NT2/D1 (cell line): ENCODE measurements around the gene TTLL8.

Experiments used
- DNase-seq: peaks from one replicate; pipeline ENCODE4 v3.0.0-alpha.2; 2011; ENCODE audit warnings: low read depth, low spot score
- H3K27me3 ChIP-seq: 2 replicates; pipeline ENCODE4 v1.6.0; 2011; ENCODE audit warnings: mild to moderate bottlenecking; ENCODE audit not compliant: insufficient read length, insufficient read depth
- H3K36me3 ChIP-seq: 2 replicates; pipeline ENCODE4 v1.6.1; 2011; ENCODE audit warnings: mild to moderate bottlenecking, low read length, mixed read lengths; ENCODE audit not compliant: insufficient read depth, insufficient read length
- H3K4me1 ChIP-seq: 2 replicates; pipeline ENCODE4 v1.5.1; 2011; ENCODE audit not compliant: insufficient read depth, insufficient read length
- H3K4me3 ChIP-seq: 2 replicates; pipeline ENCODE4 v1.5.1; 2011; ENCODE audit warnings: low read depth; ENCODE audit not compliant: insufficient read length
- H3K9ac ChIP-seq: 2 replicates; pipeline ENCODE4 v1.6.0; 2011; ENCODE audit warnings: low read depth; ENCODE audit not compliant: insufficient read length
- H3K9me3 ChIP-seq: 2 replicates; pipeline ENCODE4 v1.5.1; 2011; ENCODE audit warnings: mild to moderate bottlenecking, low read length; ENCODE audit not compliant: insufficient read depth
- SUZ12 ChIP-seq: IDR thresholded peaks from 2 replicates; pipeline ENCODE4 v1.6.1; 2011; ENCODE audit not compliant: insufficient read length, insufficient read depth; ENCODE audit errors: extremely low read depth
- YY1 ChIP-seq: IDR thresholded peaks from 2 replicates; pipeline ENCODE4 v1.6.1; 2011; ENCODE audit not compliant: insufficient read length, insufficient read depth
- ZNF274 ChIP-seq: IDR thresholded peaks from 2 replicates; pipeline ENCODE4 v1.6.1; 2011; ENCODE audit warnings: mild to moderate bottlenecking, low read depth, low read length

The TTLL8 gene

DNA sequence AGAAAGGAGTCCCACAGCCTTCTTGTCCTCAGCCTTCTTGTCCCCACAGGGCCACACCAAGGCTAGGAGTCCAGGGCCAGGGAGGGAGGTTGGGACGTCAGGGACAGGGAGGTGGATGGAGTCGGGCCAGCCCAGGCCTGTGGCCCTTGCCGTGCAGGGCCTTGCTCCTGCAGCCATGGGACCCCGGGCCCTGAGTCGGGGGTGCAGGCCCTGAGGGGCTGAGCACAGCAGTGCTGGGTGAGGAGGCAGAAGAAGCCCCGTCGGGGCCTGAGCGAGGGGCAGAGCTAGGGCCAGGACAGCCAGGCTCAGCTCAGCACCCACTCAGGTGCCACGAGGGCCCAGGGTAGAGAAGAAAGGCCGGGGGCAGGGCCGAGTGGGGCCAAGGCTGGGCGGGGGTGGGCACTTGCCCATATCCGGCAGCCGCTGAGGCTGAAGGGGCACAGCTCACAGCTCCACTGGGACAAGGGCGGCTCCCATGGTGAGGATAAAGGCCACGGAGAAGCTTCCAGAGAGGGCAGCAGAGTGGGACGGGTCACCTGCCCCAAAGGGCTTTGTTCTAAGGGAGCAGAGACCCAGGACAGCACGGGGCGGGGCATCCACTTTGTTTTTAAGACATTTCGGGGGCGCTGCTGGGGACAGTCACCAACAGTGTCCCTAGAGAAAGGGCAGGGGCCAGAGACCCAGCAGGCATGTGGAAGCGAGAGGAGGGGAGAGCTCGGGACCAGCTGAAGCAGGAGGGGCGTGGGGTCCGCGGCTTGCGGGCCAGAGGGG, 23.5 kb upstream of the TTLL8 start:
- no peaks in the 10 kb centered on the region for H3K9me3 ChIP-seq
- H3K36me3 ChIP-seq = no peaks in the 10 kb centered on the region
- H3K27me3 ChIP-seq = no peaks in the 10 kb centered on the region
- H3K4me3 ChIP-seq = no peak overlapping the region
- no peak overlapping the region for H3K9ac ChIP-seq
- DNase-seq = no peak
- peaks cover 18% of the 10 kb centered on the region for H3K4me1 ChIP-seq
- TF ChIP-seq ZNF274 = no peak

GRCh38 chr22:50080077-50080465, 22.0 kb upstream of the TTLL8 start:
- H3K9ac ChIP-seq = no peak overlapping the region
- no peak overlapping the region for H3K4me3 ChIP-seq
- DNase-seq = no peak
- no peaks in the 10 kb centered on the region for H3K27me3 ChIP-seq
- no peaks in the 10 kb centered on the region for H3K9me3 ChIP-seq
- no peaks in the 10 kb centered on the region for H3K36me3 ChIP-seq
- TF ChIP-seq SUZ12 = no peak
- TF ChIP-seq YY1 = no peak
- no peak for TF ChIP-seq ZNF274
- H3K4me1 ChIP-seq = peaks cover 18% of the 10 kb centered on the region

DNA sequence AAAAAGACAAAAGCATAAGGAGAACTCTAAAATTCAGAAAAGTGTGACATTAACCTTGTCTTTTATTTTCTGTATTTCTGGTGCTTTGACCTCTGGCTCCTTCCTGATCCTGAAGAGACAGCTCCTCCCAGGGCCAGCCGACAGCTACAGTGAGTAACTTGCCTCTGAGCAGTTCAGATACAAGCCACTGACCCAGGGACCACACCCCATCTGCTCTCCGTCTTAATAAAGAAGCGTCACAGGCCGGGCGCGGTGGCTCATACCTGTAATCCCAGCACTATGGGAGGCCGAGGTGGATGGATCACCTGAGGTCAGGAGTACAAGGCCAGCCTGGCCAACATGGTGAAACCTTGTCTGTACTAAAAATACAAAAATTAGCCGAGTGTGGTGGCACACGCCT, 20.7 kb upstream of the TTLL8 start:
- H3K27me3 ChIP-seq = no peaks in the 10 kb centered on the region
- H3K4me3 ChIP-seq = no peak overlapping the region
- no peaks in the 10 kb centered on the region for H3K36me3 ChIP-seq
- H3K9me3 ChIP-seq = no peaks in the 10 kb centered on the region
- peaks cover 19% of the 10 kb centered on the region for H3K4me1 ChIP-seq
- DNase-seq = no peak
- TF ChIP-seq ZNF274 (no peak), SUZ12 (no peak), YY1 (no peak)
- H3K9ac ChIP-seq = no peak overlapping the region

DNA sequence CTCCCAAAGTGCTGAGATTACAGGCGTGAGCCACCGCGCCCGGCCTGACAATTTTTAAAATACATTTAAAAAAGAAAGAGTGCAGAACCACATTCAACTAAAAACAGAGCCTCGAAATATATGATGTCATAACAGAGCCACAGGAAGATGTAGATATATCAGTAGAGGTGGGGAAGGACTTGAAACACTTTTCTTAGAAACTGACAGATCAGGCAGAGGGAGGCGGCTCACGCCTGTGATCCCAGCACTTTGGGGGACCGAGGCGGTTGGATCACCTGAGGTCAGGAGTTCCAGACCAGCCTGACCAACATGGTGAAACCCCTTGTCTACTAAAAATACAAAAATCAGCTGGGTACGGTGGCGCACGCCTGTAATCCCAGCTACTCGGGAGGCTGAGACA, 20.1 kb upstream of the TTLL8 start:
- H3K4me3 ChIP-seq = no peak overlapping the region
- no peak for DNase-seq
- TF ChIP-seq YY1 = no peak
- TF ChIP-seq SUZ12 = no peak
- no peak for TF ChIP-seq ZNF274
- no peaks in the 10 kb centered on the region for H3K9me3 ChIP-seq
- H3K4me1 ChIP-seq = peaks cover 18% of the 10 kb centered on the region
- no peaks in the 10 kb centered on the region for H3K27me3 ChIP-seq
- H3K36me3 ChIP-seq = no peaks in the 10 kb centered on the region
- H3K9ac ChIP-seq = no peak overlapping the region

DNA sequence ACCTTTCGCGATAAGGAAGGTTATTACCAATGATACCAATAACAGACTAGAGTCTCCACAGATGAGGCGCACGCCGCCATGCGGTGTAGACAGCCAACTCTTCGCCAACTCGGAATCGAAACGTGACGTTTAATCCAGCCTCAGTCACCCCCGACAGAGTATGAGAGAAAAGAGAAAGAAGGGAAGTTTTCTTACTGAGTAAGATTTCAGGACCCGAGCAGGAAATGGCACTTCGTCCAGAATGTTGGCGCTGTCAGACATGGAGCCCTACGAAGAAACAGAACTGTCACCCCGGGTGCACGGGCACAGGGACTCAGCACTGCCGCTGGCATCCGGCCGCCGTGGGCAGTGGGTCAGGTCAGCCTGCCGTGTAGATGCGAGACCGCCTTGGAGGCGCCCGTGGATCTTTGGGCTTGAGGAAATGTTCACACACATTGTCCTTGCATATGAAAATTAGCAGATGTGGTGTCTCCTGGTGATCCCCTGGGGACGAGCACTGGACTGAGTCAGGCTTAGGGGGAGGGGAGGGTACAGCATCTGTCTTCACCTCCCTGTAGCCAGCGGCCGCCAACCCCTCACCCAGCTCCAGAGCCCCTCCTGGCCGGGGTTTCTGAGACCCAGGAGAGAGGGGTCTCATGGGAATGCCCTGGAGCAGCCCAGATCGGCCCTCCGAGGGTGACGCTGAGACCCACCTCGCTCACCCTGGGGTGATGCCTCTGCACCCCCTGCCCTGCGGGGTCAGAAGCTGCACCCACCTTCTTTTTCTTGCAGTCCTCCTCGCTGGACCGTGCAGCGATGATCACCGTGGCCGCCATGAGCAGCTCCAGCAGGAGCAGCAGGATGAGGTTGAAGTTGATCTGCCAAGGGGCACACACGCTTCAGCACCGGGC, 18.8 kb upstream of the TTLL8 start:
- H3K4me1 ChIP-seq = peaks cover 13% of the 10 kb centered on the region
- H3K9ac ChIP-seq = no peak overlapping the region
- no peaks in the 10 kb centered on the region for H3K36me3 ChIP-seq
- no peaks in the 10 kb centered on the region for H3K27me3 ChIP-seq
- DNase-seq = no peak
- no peak overlapping the region for H3K4me3 ChIP-seq
- H3K9me3 ChIP-seq = no peaks in the 10 kb centered on the region
- TF ChIP-seq ZNF274 (no peak), SUZ12 (no peak), YY1 (no peak)

- no peaks in the 10 kb centered on the region for H3K36me3 ChIP-seq
These were observed 16.7 kb upstream of the TTLL8 start for GRCh38 chr22:50074551-50075530.

More at GRCh38 chr22:50074551-50075530, 16.7 kb upstream of the TTLL8 start:
- Histone ChIP-seq H3K4me3 (no peak overlapping the region), H3K9me3 (no peaks in the 10 kb centered on the region), H3K4me1 (peaks cover 12% of the 10 kb centered on the region), H3K27me3 (no peaks in the 10 kb centered on the region), H3K9ac (no peak overlapping the region)
- no peak for TF ChIP-seq SUZ12
- TF ChIP-seq YY1 = no peak
- no peak for TF ChIP-seq ZNF274
- DNase-seq = no peak
